Hematopoietic multipotent progenitor cell treated with erythropoietin and hydrocortisone succinate and interleukin-3 and kit ligand, for 17 days (in vitro differentiated cells): Measurements from ENCODE around the gene GPD1L.
"Not testable (repeated sequence)": the region's sequence is repeated elsewhere in the genome, so short reads cannot be mapped to it uniquely, and the experiment has no call there.

Source experiments
- DNase-seq: peaks from one replicate; pipeline ENCODE4 v3.0.0-alpha.2; 2015; ENCODE audit warnings: low spot score

Gene GPD1L

GRCh38 chr3:32106132-32106928, at the start of gene GPD1L:
TSS of gene GPD1L (plus strand) at chr3:32106620. CDS start at chr3:32106712, 92 bp downstream.
- DNase-seq, result peak; percentile 90

- not testable (repeated sequence) for DNase-seq
Measured at GRCh38 chr3:32058465-32058864, 48.0 kb upstream of the GPD1L start.

GRCh38 chr3:32062950-32063582, 43.4 kb upstream of the GPD1L start:
- no peak for DNase-seq

- no peak for DNase-seq
Measured at GRCh38 chr3:32066686-32067085, 39.7 kb upstream of the GPD1L start.

GRCh38 chr3:32074194-32074593, 32.2 kb upstream of the GPD1L start:
- DNase-seq, result not testable (repeated sequence)

- DNase-seq, result no peak
Measured at GRCh38 chr3:32076566-32076965, 29.9 kb upstream of the GPD1L start.

GRCh38 chr3:32077260-32078084, 28.9 kb upstream of the GPD1L start:
- no peak for DNase-seq

GRCh38 chr3:32078085-32078634, 28.3 kb upstream of the GPD1L start:
- DNase-seq, result no peak

- DNase-seq, result no peak
Measured at GRCh38 chr3:32078864-32079263, 27.6 kb upstream of the GPD1L start.

GRCh38 chr3:32082721-32083120, 23.7 kb upstream of the GPD1L start:
- DNase-seq, result no peak

- no peak for DNase-seq
Measured at GRCh38 chr3:32083702-32084270, 22.6 kb upstream of the GPD1L start.

GRCh38 chr3:32084870-32085269, 21.6 kb upstream of the GPD1L start:
- no peak for DNase-seq

GRCh38 chr3:32086464-32086863, 20.0 kb upstream of the GPD1L start:
- DNase-seq, result no peak

GRCh38 chr3:32089476-32089875, 16.9 kb upstream of the GPD1L start:
- DNase-seq, result no peak

- DNase-seq, result no peak
Measured at GRCh38 chr3:32093204-32093603, 13.2 kb upstream of the GPD1L start.

- DNase-seq, result no peak
Measured at GRCh38 chr3:32095431-32095830, 11.0 kb upstream of the GPD1L start.

GRCh38 chr3:32097768-32098167, 8.7 kb upstream of the GPD1L start:
- no peak for DNase-seq

GRCh38 chr3:32098528-32098927, 7.9 kb upstream of the GPD1L start:
- DNase-seq, result no peak

GRCh38 chr3:32100465-32100864, 6.0 kb upstream of the GPD1L start:
- no peak for DNase-seq

- no peak for DNase-seq
Measured at GRCh38 chr3:32102289-32102688, 4.1 kb upstream of the GPD1L start.

GRCh38 chr3:32104492-32104891, 1.9 kb upstream of the GPD1L start:
- no peak for DNase-seq
